GM12878 (cell line): Measurements from ENCODE around the gene CLSTN2. TPM values are rescaled to one million over a fixed set of nuclear protein-coding genes. Genes with fewer than 3 reads are reported as not detected.

Experiments used
- ATAC-seq: fragments of 200-7000 bp; cut with Tn5 transposase; 3 replicates; pipeline ENCODE4 v1.9.1; 2020; ENCODE audit warnings: mild to moderate bottlenecking, moderate library complexity
- BruUV-seq: library from RNA; stranded (reverse); fragments of 400-500 nt; replicated peaks from 2 replicates; lab custom pipeline; 2021; lab: Mats Ljungman, UMichigan
- CTCF ChIA-PET: fragments of 300-600 bp; sonication (Branson Sonifier 250); formaldehyde crosslinking; extraction: SDS; loops from one replicate; lab custom pipeline; 2021; ENCODE audit warnings: inconsistent platforms; lab: Yijun Ruan, JAX
- POLR2A ChIA-PET: fragments of 350-600 bp; formaldehyde crosslinking; extraction: SDS; loops from one replicate; lab custom pipeline; 2021; ENCODE audit warnings: inconsistent platforms; lab: Charles Lee
- RAD21 ChIA-PET: fragments of 300-600 bp; sonication (Branson Sonifier 250); formaldehyde crosslinking; loops from one replicate; lab custom pipeline; 2023; ENCODE audit warnings: antibody characterized with exemption; ENCODE audit not compliant: unreplicated experiment; lab: Charles Lee
- SMC1A ChIA-PET: fragments of 300-600 bp; sonication (Branson Sonifier 250); formaldehyde crosslinking; loops from one replicate; lab custom pipeline; 2023; ENCODE audit not compliant: unreplicated experiment, uncharacterized antibody; lab: Charles Lee
- DNase-seq: peaks from one replicate; pipeline ENCODE4 v3.0.0-alpha.2; 2011; ENCODE audit warnings: low read depth, low spot score
- FAIRE-seq: peaks from 3 replicates; lab custom pipeline; 2011; peaks lifted over from hg19 to GRCh38; lab: Jason Lieb, UNC
- H2AFZ ChIP-seq: 2 replicates; pipeline ENCODE4 v1.6.0; 2011; ENCODE audit warnings: low read depth, low read length, control low read depth; ENCODE audit not compliant: control insufficient read depth
- H3K27ac ChIP-seq: 2 replicates; pipeline ENCODE4 v1.5.1; 2011; ENCODE audit warnings: control low read depth; ENCODE audit not compliant: control insufficient read depth, insufficient read depth
- H3K27me3 ChIP-seq, 2 experiments: replicated peaks in 1 of 2; 2 replicates each; pipeline versions ENCODE4 v1.6.0 to v1.6.1; 2011; ENCODE audit warnings: low read length in 1 of 2; ENCODE audit not compliant: control insufficient read depth in 2 of 2, insufficient read depth in 2 of 2
- H3K36me3 ChIP-seq, 2 experiments: 2 replicates each; pipeline ENCODE4 v1.5.1; 2011; ENCODE audit warnings: low read length in 1 of 2; ENCODE audit not compliant: control insufficient read depth in 2 of 2, insufficient read depth in 2 of 2
- H3K4me1 ChIP-seq: 2 replicates; pipeline ENCODE4 v1.6.1; 2011; ENCODE audit warnings: mild to moderate bottlenecking, low read length, moderate library complexity, mixed read lengths; ENCODE audit not compliant: control insufficient read depth, insufficient read depth
- H3K4me2 ChIP-seq: 2 replicates; pipeline ENCODE4 v1.6.0; 2011; ENCODE audit warnings: control low read depth; ENCODE audit not compliant: control insufficient read depth, insufficient read depth
- H3K4me3 ChIP-seq: fragments of 200-600 bp; sonication (generic); 2 replicates; pipeline ENCODE4 v1.5.1; 2016
- H3K79me2 ChIP-seq: 2 replicates; pipeline ENCODE4 v1.6.0; 2011; ENCODE audit warnings: low read length; ENCODE audit not compliant: control insufficient read depth, insufficient read depth
- H3K9ac ChIP-seq: 2 replicates; pipeline ENCODE4 v1.8.0; 2011; ENCODE audit warnings: low read length, control low read depth, mixed read lengths; ENCODE audit not compliant: control insufficient read depth, insufficient read depth
- H3K9me3 ChIP-seq: replicated peaks from 3 replicates; pipeline ENCODE4 v1.5.1; 2011; ENCODE audit warnings: mild to moderate bottlenecking, low read length; ENCODE audit not compliant: control insufficient read depth, insufficient read depth
- H4K20me1 ChIP-seq: 2 replicates; pipeline ENCODE4 v1.6.0; 2011; ENCODE audit not compliant: control insufficient read depth, insufficient read depth
- BRCA1 ChIP-seq: IDR thresholded peaks from 2 replicates; pipeline ENCODE4 v1.6.1; 2011; ENCODE audit warnings: low read depth, low read length, improper control_type of control experiment
- FOXM1 ChIP-seq: IDR thresholded peaks from 2 replicates; pipeline ENCODE4 v1.6.1; 2012; ENCODE audit warnings: low read depth, mild to moderate bottlenecking, inconsistent platforms, low read length, moderate library complexity
- IKZF1 ChIP-seq: fragments of 450-650 bp; conservative IDR thresholded peaks from 2 replicates; pipeline ENCODE4 v1.6.1; 2017; ENCODE audit warnings: antibody characterized with exemption, mild to moderate bottlenecking
- LARP7 ChIP-seq: fragments of 450-650 bp; IDR thresholded peaks from 2 replicates; pipeline ENCODE4 v1.6.1; 2017; ENCODE audit warnings: mild to moderate bottlenecking
- MYB ChIP-seq: fragments of 150-350 bp; IDR thresholded peaks from 2 replicates; pipeline ENCODE4 v1.6.1; 2014; ENCODE audit warnings: mild to moderate bottlenecking, low read depth, low read length, borderline replicate concordance
- POLR2AphosphoS5 ChIP-seq: IDR thresholded peaks from 2 replicates; pipeline ENCODE4 v1.6.1; 2011; ENCODE audit warnings: mild to moderate bottlenecking, low read length, inconsistent platforms
- SIN3A ChIP-seq: IDR thresholded peaks from 2 replicates; pipeline ENCODE4 v1.6.1; 2012; ENCODE audit warnings: low read depth, low read length, improper control_type of control experiment
- ZNF217 ChIP-seq: fragments of 450-650 bp; IDR thresholded peaks from 2 replicates; pipeline ENCODE4 v1.6.1; 2017; ENCODE audit warnings: antibody characterized with exemption, mild to moderate bottlenecking
- ZSCAN29 ChIP-seq: fragments of 450-650 bp; IDR thresholded peaks from 2 replicates; pipeline ENCODE4 v1.6.1; 2017; ENCODE audit warnings: mild to moderate bottlenecking, moderate library complexity
- WGBS: methylation state at CpG from one replicate; pipeline ENCODE4 v1.1.6; 2016; ENCODE audit warnings: low lambda C conversion rate; ENCODE audit not compliant: insufficient replicate concordance, insufficient coverage; ENCODE audit errors: missing lambda C conversion rate; 5-methylcytosine and 5-hydroxymethylcytosine counted together
- in situ Hi-C: fragments of 300-500 bp; cut with MboI; formaldehyde crosslinking; loops from 9 replicates; pipeline ENCODE4 v1.14.3; 2018; ENCODE audit warnings: mixed read lengths
- intact Hi-C: fragments of 100-400 bp; cut with micrococcal nuclease; formaldehyde crosslinking; loops from one replicate; pipeline ENCODE4 v1.14.2; 2022; ENCODE audit not compliant: unreplicated experiment
- polyA plus RNA-seq, 11 experiments: library from polyadenylated mRNA; depleted of rRNA in 4 of 11; unstranded in 6 of 11; stranded (reverse) in 5 of 11; fragments of >200 nt; fragmentation: Nextera tagmentation in 4 of 11; fragmentation: Illumina TruSeq in 1 of 11; extraction: Ambion mirVana in 4 of 11; extraction: Trizol in 1 of 11; gene quantifications; 1 replicate in 1 of 11; 2 replicates in 10 of 11; pipeline versions ENCODE4 v1.2.1 to v1.2.3, GENCODE V29; 2011 to 2016; ENCODE audit warnings: inconsistent platforms in 2 of 11, missing spikeins in 2 of 11, low read depth in 1 of 11
- total RNA-seq, 4 experiments: library from RNA; depleted of rRNA in 3 of 4; stranded (reverse); fragments of >200 nt in 3 of 4; fragmentation: Illumina TruSeq in 1 of 4; extraction: Trizol in 1 of 4; gene quantifications; 2 replicates each; pipeline versions ENCODE4 v1.2.1 to v1.2.3, GENCODE V29; 2013 to 2021
- TF ChIP-seq, protein P1 (sequence below): IDR thresholded peaks from 2 replicates; pipeline ENCODE4 v1.6.1; 2011; ENCODE audit warnings: borderline replicate concordance, low read depth, mild to moderate bottlenecking, moderate library complexity, mixed read lengths, low read length; ENCODE audit not compliant: insufficient read depth; ENCODE audit errors: extremely low read length
- TF ChIP-seq, protein P2 (sequence below): fragments of 450-650 bp; formaldehyde crosslinking; IDR thresholded peaks from 2 replicates; pipeline ENCODE4 v1.4.0; 2020; ENCODE audit warnings: mild to moderate bottlenecking, moderate library complexity
- TF ChIP-seq, protein P3 (sequence below): fragments of 150-350 bp; IDR thresholded peaks from 2 replicates; pipeline ENCODE4 v1.6.1; 2016; ENCODE audit warnings: low read depth, low read length
- TF ChIP-seq, protein P4 (sequence below): IDR thresholded peaks from 2 replicates; pipeline ENCODE4 v1.6.1; 2011; ENCODE audit warnings: borderline replicate concordance, low read depth, mild to moderate bottlenecking, moderate library complexity, low read length; ENCODE audit not compliant: insufficient read depth, poor library complexity, severe bottlenecking

The CLSTN2 gene
- total and polyA plus RNA-seq, 10 of the 15 experiments (the other 5 are each of a cell fraction or from before 2014, with no cell fraction given): under 0.01 to 0.10 (median under 0.01) TPM; not detected in 5

DNA sequence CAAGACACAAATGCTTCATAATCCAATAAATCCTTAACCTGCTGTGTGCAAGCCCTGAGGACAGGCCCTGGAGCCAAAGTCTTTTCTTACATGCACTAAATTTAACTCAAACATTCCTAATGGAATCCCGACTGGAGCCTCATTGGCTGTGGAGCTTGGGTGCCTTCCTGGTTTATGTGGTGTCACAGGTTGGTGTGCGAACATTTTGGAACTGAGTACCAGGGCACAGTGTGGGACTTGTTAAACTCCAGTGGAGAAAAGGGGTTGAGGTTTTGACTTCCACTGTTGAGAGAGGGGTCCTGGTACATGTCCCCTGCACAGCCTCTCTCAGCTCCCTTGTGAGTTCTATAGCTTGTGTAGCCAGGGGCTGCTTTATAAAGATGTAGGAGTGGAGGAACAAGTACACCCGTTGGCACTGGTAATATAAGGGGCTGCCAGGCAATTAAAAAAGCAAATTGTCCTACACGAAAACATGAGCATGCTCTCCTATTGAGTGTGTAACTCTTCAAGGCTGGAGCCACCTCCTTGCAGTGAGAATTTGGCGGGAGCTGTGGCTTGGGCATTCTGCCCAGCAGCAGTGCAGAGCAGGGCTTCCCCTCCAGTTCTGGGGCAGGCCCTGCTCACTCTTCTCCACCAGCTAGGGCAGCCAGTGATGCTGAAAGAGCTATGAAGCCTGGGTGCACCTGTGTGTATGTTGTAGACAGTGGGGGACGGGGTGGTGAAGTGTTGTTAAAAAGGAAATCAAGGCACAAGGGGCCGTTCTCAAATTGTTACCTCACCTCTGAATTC, 218.1 kb downstream of the CLSTN2 start:
- WGBS: 15% methylated on average over 7 of the region's 7 CpGs
- H3K4me2 ChIP-seq: no peak overlapping the region
- CTCF ChIA-PET: interaction anchor here (0.7 to 2.0 kb wide), 5 partner anchors 17 to 66 kb away, joined by 3 to 11 read pairs (median 4); no protein-coding TSS in a partner anchor
- H3K9ac ChIP-seq: no peak overlapping the region
- RAD21 ChIA-PET: interaction anchor here (0.7 to 1.2 kb wide), 2 partner anchors 18 to 24 kb away, joined by 3 to 5 read pairs; no protein-coding TSS in a partner anchor
- H3K4me3 ChIP-seq: no peak overlapping the region
- no peaks in the 10 kb centered on the region for H4K20me1 ChIP-seq
- H3K27ac ChIP-seq: no peak overlapping the region
- H3K27me3 ChIP-seq: no peaks in the 10 kb centered on the region
- intact Hi-C loops (no loop called here), in situ Hi-C loops (no loop called here)
- DNase-seq (no peak), FAIRE-seq (no peak), ATAC-seq (peak; percentile 26; the same call in 1 of the 3 replicates)
- no peaks in the 10 kb centered on the region for H3K36me3 ChIP-seq
- SMC1A ChIA-PET: interaction anchor here (0.8 to 2.4 kb wide), 8 partner anchors 10 to 65 kb away, joined by 3 to 24 read pairs (median 4); no protein-coding TSS in a partner anchor
- no peaks in the 10 kb centered on the region for H3K79me2 ChIP-seq
- H3K9me3 ChIP-seq: peaks cover 5% of the 10 kb centered on the region; the same call in 2 of the 3 replicates
- H2AFZ ChIP-seq: no peak overlapping the region
- POLR2A ChIA-PET: interaction anchor here (0.9 to 1.8 kb wide), 3 partner anchors 17 to 25 kb away, joined by 3 to 5 read pairs (median 3); no protein-coding TSS in a partner anchor
- 0 out of 2 replicates have a peak, but pooled peaks cover 11% of the 10 kb centered on the region for H3K4me1 ChIP-seq
- BruUV-seq: no TSS peak
- no peak for TF ChIP-seq LARP7
- TF ChIP-seq IKZF1: no peak
- no peak for TF ChIP-seq FOXM1
- TF ChIP-seq SIN3A: no peak
- TF ChIP-seq BRCA1: no peak
- TF ChIP-seq POLR2AphosphoS5: no peak
- TF ChIP-seq, protein P1, sequence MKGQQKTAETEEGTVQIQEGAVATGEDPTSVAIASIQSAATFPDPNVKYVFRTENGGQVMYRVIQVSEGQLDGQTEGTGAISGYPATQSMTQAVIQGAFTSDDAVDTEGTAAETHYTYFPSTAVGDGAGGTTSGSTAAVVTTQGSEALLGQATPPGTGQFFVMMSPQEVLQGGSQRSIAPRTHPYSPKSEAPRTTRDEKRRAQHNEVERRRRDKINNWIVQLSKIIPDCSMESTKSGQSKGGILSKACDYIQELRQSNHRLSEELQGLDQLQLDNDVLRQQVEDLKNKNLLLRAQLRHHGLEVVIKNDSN: no peak
- no peak for TF ChIP-seq ZSCAN29
- TF ChIP-seq, protein P2, sequence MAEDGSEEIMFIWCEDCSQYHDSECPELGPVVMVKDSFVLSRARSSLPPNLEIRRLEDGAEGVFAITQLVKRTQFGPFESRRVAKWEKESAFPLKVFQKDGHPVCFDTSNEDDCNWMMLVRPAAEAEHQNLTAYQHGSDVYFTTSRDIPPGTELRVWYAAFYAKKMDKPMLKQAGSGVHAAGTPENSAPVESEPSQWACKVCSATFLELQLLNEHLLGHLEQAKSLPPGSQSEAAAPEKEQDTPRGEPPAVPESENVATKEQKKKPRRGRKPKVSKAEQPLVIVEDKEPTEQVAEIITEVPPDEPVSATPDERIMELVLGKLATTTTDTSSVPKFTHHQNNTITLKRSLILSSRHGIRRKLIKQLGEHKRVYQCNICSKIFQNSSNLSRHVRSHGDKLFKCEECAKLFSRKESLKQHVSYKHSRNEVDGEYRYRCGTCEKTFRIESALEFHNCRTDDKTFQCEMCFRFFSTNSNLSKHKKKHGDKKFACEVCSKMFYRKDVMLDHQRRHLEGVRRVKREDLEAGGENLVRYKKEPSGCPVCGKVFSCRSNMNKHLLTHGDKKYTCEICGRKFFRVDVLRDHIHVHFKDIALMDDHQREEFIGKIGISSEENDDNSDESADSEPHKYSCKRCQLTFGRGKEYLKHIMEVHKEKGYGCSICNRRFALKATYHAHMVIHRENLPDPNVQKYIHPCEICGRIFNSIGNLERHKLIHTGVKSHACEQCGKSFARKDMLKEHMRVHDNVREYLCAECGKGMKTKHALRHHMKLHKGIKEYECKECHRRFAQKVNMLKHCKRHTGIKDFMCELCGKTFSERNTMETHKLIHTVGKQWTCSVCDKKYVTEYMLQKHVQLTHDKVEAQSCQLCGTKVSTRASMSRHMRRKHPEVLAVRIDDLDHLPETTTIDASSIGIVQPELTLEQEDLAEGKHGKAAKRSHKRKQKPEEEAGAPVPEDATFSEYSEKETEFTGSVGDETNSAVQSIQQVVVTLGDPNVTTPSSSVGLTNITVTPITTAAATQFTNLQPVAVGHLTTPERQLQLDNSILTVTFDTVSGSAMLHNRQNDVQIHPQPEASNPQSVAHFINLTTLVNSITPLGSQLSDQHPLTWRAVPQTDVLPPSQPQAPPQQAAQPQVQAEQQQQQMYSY (CRISPR knock-in tag): no peak
- TF ChIP-seq MYB: no peak
- TF ChIP-seq ZNF217: no peak
- TF ChIP-seq, protein P3, sequence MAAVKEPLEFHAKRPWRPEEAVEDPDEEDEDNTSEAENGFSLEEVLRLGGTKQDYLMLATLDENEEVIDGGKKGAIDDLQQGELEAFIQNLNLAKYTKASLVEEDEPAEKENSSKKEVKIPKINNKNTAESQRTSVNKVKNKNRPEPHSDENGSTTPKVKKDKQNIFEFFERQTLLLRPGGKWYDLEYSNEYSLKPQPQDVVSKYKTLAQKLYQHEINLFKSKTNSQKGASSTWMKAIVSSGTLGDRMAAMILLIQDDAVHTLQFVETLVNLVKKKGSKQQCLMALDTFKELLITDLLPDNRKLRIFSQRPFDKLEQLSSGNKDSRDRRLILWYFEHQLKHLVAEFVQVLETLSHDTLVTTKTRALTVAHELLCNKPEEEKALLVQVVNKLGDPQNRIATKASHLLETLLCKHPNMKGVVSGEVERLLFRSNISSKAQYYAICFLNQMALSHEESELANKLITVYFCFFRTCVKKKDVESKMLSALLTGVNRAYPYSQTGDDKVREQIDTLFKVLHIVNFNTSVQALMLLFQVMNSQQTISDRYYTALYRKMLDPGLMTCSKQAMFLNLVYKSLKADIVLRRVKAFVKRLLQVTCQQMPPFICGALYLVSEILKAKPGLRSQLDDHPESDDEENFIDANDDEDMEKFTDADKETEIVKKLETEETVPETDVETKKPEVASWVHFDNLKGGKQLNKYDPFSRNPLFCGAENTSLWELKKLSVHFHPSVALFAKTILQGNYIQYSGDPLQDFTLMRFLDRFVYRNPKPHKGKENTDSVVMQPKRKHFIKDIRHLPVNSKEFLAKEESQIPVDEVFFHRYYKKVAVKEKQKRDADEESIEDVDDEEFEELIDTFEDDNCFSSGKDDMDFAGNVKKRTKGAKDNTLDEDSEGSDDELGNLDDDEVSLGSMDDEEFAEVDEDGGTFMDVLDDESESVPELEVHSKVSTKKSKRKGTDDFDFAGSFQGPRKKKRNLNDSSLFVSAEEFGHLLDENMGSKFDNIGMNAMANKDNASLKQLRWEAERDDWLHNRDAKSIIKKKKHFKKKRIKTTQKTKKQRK: no peak
- TF ChIP-seq, protein P4, sequence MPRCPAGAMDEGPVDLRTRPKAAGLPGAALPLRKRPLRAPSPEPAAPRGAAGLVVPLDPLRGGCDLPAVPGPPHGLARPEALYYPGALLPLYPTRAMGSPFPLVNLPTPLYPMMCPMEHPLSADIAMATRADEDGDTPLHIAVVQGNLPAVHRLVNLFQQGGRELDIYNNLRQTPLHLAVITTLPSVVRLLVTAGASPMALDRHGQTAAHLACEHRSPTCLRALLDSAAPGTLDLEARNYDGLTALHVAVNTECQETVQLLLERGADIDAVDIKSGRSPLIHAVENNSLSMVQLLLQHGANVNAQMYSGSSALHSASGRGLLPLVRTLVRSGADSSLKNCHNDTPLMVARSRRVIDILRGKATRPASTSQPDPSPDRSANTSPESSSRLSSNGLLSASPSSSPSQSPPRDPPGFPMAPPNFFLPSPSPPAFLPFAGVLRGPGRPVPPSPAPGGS: no peak
